GM19455 (cell line): ENCODE data around the gene C5.

Experiments
- ATAC-seq: cut with Tn5 transposase; IDR thresholded peaks from one replicate; pipeline ENCODE4 v1.9.1; 2021; ENCODE audit not compliant: unreplicated experiment

The C5 gene

GRCh38 chr9:120914953-120915352 lies 135.1 kb downstream of the C5 start:
- ATAC-seq = no peak

DNA sequence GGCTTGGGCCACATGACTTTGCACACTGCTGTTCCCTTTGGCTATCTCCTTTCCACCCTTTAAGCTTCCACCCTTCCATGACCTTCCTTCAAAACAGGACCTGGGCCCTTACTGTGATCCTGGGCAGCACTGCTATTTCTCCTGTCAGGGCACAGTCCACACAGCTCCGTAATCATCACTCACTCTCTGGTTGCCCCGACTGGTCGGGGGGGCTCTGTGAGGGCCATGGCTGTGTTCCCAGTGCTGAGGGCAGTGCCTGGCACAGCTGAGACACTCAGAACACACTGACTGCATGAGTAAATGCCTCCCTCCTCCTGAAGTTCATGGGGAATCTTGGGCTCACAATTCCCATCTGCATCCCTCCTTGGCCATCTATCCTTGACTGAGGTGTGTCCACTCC lies 135.7 kb downstream of the C5 start:
- no peak for ATAC-seq

DNA sequence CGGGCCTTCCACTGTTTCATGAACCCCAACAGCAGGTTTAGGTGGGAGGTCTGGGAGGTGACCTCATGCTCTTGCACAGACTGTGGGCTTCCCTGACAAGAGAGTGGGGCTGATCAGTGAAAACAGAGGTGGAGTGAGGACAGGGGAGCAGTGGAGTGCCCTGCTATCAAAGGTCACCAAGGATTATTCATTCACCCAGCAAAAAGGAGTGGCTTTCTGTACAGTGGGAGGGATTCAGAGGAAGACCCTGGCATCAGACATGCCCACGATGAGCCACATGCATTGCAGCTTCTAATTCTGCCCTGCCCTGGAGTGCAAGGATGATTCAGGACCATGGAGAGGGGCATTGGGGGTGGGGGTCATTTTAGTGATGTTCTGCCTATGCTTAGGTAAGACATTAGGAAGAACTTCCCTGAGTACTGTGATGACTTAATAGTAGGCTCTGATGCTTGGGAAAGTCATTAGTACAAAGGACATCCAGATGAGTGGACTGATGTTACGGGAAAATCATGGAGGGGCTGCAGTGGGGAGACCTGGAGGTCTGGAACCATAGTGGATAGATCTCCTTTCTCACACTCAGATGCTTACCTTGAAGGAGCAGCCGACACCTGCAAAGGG lies 136.3 kb downstream of the C5 start:
- ATAC-seq = no peak

GRCh38 chr9:120912958-120913646 lies 137.0 kb downstream of the C5 start:
- no peak for ATAC-seq

- ATAC-seq = no peak
Observed at GRCh38 chr9:120911295-120911837, 138.7 kb downstream of the C5 start.

DNA sequence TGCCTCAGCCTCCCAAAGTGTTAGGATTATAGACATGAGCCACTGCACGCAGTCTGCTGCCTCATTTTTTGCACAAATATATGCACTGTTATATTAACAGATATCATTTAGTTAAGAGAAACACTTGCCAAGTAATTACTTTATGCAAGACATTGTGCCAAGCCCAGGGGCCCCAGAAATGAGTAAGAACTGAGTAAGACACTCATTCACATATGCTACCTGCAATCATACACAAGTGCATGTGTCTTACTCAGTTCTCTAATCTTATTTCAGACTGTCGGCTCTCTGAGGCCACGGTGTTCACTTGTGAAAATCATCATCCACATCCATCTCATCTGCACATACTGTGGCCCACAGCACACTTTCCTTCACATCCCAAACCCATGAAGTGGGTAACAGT lies 139.4 kb downstream of the C5 start:
- no peak for ATAC-seq

GRCh38 chr9:120909904-120910303 lies 140.2 kb downstream of the C5 start:
- ATAC-seq = no peak

GRCh38 chr9:120905315-120906164 lies 144.5 kb downstream of the C5 start:
- ATAC-seq = no peak

DNA sequence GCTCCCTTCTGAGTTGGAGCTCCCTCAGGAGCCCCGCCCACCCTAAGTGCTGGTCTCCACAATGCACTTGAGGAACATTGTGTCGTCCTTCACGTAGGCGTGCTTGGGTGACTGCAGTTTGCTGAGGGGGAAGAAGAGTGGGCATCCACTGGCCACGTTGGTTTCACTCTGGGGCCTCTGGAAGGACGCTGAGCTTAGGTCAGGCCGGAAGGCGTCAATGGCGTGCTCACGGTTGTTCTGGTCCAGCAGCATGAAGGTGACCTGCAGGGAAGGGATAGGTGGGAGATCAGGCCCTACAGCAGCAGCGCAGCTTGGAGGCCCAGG lies 145.1 kb downstream of the C5 start:
- no peak for ATAC-seq

- no peak for ATAC-seq
Observed at GRCh38 chr9:120904061-120904977, 145.8 kb downstream of the C5 start.

DNA sequence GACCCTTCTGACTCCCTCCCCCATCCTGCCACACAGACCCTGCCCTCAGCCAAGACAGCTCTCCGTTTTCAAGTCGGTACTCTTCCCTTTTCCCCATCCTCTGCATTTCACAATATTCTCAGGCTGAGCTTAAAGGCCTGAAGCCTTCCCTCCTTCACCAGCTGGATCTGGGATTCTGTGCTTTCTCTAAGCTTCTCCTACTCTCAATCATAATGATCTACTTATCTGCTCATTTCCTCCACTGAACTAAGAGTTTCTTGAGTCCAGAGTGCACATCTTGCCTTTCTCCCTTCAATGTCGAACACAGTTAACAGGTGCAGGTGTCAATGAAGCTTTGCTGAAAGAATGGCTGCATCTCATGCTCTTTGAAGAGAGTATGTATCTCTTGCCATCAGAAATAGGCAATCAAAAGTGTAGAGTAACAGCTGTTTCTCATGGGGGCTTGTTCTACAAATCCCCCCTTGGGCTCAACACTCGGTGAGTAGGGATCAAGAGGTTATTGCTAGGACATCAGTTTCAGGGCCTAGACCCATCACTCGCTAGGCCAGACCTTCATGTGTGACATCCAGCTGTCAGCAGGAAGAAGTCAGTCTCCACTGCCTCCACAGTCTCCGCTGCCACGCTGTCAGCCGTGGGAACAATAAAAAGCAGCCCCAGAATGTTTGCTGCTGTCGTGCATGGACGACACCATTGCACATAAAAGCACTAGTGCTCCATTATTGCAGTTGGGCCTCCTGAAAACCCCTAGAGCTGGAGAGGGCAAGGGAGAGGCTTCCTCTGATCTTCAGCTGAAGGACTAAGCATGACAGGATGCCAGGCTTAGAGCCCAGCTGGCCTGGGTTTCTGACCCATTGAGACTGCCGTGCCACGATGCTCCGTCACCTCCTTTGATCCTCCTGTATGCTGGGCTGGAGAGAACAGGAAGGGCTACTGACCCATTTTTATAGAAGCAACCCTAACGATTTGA lies 147.2 kb downstream of the C5 start:
- no peak for ATAC-seq
